ENCODE data around the gene SMARCA4. TPM values are rescaled to one million over a fixed set of nuclear protein-coding genes. Genes with fewer than 3 reads are reported as not detected.

SMARCA4 gene
- total RNA-seq, 4 donors from 2014 or later, result 42.4 to 89.9 (median 57.8) TPM

- DNase-seq (ENCODE audit: low spot score) (no peak), ATAC-seq (ENCODE audit: low FRiP score) (no peak)
- TF ChIP-seq, protein P1, sequence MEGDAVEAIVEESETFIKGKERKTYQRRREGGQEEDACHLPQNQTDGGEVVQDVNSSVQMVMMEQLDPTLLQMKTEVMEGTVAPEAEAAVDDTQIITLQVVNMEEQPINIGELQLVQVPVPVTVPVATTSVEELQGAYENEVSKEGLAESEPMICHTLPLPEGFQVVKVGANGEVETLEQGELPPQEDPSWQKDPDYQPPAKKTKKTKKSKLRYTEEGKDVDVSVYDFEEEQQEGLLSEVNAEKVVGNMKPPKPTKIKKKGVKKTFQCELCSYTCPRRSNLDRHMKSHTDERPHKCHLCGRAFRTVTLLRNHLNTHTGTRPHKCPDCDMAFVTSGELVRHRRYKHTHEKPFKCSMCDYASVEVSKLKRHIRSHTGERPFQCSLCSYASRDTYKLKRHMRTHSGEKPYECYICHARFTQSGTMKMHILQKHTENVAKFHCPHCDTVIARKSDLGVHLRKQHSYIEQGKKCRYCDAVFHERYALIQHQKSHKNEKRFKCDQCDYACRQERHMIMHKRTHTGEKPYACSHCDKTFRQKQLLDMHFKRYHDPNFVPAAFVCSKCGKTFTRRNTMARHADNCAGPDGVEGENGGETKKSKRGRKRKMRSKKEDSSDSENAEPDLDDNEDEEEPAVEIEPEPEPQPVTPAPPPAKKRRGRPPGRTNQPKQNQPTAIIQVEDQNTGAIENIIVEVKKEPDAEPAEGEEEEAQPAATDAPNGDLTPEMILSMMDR (IDR thresholded peaks at IDR 0.05), result no peak
Measured at GRCh38 chr19:10983026-10983425, 22.2 kb downstream of the SMARCA4 start.

GRCh38 chr19:10984166-10984735, 23.4 kb downstream of the SMARCA4 start:
- no peak for DNase-seq (ENCODE audit: low spot score)
- no peak for ATAC-seq (ENCODE audit: low FRiP score)
- TF ChIP-seq, protein P1 (IDR thresholded peaks at IDR 0.05), result no peak

DNA sequence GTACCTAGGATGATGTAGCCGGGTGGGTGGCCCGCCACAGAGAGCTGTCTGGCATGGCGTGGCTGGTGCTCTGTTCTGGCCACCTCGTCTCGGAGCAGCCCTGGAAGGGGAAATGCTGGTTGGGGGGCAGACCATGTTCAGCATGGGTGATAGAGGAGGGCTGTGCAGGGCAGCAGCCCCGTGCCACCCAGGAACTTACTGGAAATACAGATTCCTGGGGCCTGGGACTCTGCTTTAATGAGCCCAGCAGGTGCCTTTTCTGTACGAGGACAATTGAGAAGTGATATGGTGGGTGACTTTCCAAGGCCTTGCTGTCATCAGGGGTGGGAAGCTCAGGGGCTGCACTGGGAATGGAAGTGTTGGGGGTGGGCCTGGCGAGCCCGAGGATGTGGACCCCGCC, 24.7 kb downstream of the SMARCA4 start:
- no peak for DNase-seq (ENCODE audit: low spot score)
- TF ChIP-seq, protein P1 (IDR thresholded peaks at IDR 0.05), result no peak
- no peak for ATAC-seq (ENCODE audit: low FRiP score)

DNA sequence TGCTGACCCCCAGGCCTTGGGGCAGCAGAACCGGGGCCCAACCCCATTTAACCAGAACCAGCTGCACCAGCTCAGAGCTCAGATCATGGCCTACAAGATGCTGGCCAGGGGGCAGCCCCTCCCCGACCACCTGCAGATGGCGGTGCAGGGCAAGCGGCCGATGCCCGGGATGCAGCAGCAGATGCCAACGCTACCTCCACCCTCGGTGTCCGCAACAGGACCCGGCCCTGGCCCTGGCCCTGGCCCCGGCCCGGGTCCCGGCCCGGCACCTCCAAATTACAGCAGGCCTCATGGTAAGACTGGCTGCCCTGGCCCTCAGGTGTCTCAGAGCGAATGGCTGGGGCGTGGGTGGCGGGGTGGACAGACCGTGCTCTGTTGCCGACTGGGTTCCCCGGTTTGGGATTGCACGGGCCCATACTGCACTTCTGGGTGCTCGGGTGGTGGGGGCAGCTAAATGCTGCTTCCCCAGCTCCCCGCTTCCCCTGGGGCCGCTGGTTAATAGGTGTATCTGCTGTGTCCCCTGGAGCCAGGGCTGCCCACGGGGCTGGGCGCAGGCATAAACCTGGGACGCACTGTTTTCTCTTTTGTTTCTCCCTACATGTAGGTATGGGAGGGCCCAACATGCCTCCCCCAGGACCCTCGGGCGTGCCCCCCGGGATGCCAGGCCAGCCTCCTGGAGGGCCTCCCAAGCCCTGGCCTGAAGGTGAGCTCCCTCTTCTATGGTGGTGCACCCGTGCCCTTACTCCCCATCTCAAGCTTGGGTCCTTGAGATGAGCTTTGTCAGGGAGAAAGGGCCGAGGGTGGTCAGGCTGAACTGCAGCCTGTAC, 25.7 kb downstream of the SMARCA4 start:
- TF ChIP-seq, protein P1 (IDR thresholded peaks at IDR 0.05), result no peak
- no peak for DNase-seq (ENCODE audit: low spot score)
- ATAC-seq (ENCODE audit: low FRiP score), result no peak

DNA sequence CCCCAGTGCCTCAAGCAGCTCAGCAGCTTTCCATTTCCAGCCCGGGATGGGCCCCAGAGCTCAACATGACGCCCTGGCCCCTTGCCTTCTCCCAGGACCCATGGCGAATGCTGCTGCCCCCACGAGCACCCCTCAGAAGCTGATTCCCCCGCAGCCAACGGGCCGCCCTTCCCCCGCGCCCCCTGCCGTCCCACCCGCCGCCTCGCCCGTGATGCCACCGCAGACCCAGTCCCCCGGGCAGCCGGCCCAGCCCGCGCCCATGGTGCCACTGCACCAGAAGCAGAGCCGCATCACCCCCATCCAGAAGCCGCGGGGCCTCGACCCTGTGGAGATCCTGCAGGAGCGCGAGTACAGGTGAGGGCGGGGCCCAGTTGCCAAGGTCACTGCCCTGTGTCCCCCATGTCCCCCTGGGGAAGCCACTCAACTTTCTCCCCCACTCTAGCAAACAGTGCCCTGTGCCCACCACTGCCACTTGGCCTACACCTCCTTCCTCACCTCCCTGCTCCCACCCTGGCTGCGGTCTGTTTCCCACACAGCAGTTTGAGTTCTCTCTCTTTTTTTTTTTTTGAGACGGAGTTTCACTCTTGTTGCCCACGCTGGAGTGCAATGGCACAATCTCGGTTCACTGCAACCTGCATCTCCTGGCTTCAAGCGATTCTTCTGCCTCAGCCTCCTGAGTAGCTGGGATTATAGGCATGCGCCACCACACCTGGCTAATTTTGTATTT, 26.9 kb downstream of the SMARCA4 start:
- ATAC-seq (ENCODE audit: low FRiP score), result no peak
- TF ChIP-seq, protein P1 (IDR thresholded peaks at IDR 0.05), result no peak
- no peak for DNase-seq (ENCODE audit: low spot score)

- ATAC-seq (ENCODE audit: low FRiP score), result no peak
- no peak for DNase-seq (ENCODE audit: low spot score)
Measured at GRCh38 chr19:10988380-10988779, 27.6 kb downstream of the SMARCA4 start.

More at GRCh38 chr19:10988380-10988779, 27.6 kb downstream of the SMARCA4 start:
- TF ChIP-seq, protein P1 (IDR thresholded peaks at IDR 0.05), result no peak

All from omental fat pad (tissue), 4 donors.